HepG2 (cell line): ENCODE results near the gene MEAF6. TPM values are rescaled to one million over a fixed set of nuclear protein-coding genes. Genes with fewer than 3 reads are reported as not detected.

Experiments used
- HES4 ChIP-seq: sonication (generic); formaldehyde crosslinking; IDR thresholded peaks from 2 replicates; pipeline ENCODE4 v1.9.0; 2021; ENCODE audit warnings: mild to moderate bottlenecking, missing genetic modification reagents, borderline replicate concordance
- KMT2A ChIP-seq: sonication (generic); formaldehyde crosslinking; IDR thresholded peaks from 2 replicates; pipeline ENCODE4 v1.4.0; 2020; ENCODE audit warnings: missing genetic modification reagents
- NFIC ChIP-seq: IDR thresholded peaks from 2 replicates; pipeline ENCODE4 v1.6.1; 2012; ENCODE audit warnings: mild to moderate bottlenecking, low read length, inconsistent platforms
- NR2F1 ChIP-seq, 2 experiments: fragments of 450-650 bp in 1 of 2; formaldehyde crosslinking in 1 of 2; IDR thresholded peaks; 2 replicates each; pipeline versions ENCODE4 v1.5.0 to v1.6.1; 2016 to 2020; ENCODE audit warnings: mild to moderate bottlenecking in 1 of 2, missing compliant biosample characterization in 1 of 2, missing genetic modification reagents in 1 of 2, moderate library complexity in 1 of 2
- SIN3A ChIP-seq: IDR thresholded peaks from 2 replicates; pipeline ENCODE4 v1.6.1; 2011; ENCODE audit warnings: low read depth, mild to moderate bottlenecking, control low read depth, low read length, borderline replicate concordance
- SIX1 ChIP-seq: sonication (generic); formaldehyde crosslinking; IDR thresholded peaks from 2 replicates; pipeline ENCODE4 v1.4.0; 2020; ENCODE audit warnings: missing genetic modification reagents, borderline replicate concordance
- ZBTB43 ChIP-seq: sonication (generic); formaldehyde crosslinking; conservative IDR thresholded peaks from 2 replicates; pipeline ENCODE4 v1.4.0; 2020; ENCODE audit warnings: missing genetic modification reagents
- ZFP90 ChIP-seq: sonication (generic); formaldehyde crosslinking; IDR thresholded peaks from 2 replicates; pipeline ENCODE4 v1.8.0; 2022; ENCODE audit warnings: missing genetic modification reagents, mild to moderate bottlenecking, inconsistent platforms, borderline replicate concordance
- ZNF124 ChIP-seq: sonication (generic); formaldehyde crosslinking; IDR thresholded peaks from 2 replicates; pipeline ENCODE4 v1.4.0; 2020; ENCODE audit warnings: missing genetic modification reagents
- ZNF205 ChIP-seq: IDR thresholded peaks from 2 replicates; pipeline ENCODE4 v1.6.1; 2018; ENCODE audit warnings: missing biosample characterization, missing genetic modification reagents
- ZNF207 ChIP-seq: fragments of 450-650 bp; IDR thresholded peaks from 2 replicates; pipeline ENCODE4 v1.6.1; 2016; ENCODE audit warnings: antibody characterized with exemption, borderline replicate concordance
- ZNF230 ChIP-seq: sonication (generic); formaldehyde crosslinking; IDR thresholded peaks from 2 replicates; pipeline ENCODE4 v1.4.0; 2020; ENCODE audit warnings: mild to moderate bottlenecking, missing genetic modification reagents
- ZNF251 ChIP-seq: sonication (generic); formaldehyde crosslinking; IDR thresholded peaks from 2 replicates; pipeline ENCODE4 v1.9.0; 2021; ENCODE audit warnings: mild to moderate bottlenecking, missing genetic modification reagents
- ZNF354B ChIP-seq: sonication (generic); formaldehyde crosslinking; IDR thresholded peaks from 2 replicates; pipeline ENCODE4 v1.8.0; 2022; ENCODE audit warnings: mild to moderate bottlenecking, missing genetic modification reagents
- ZNF510 ChIP-seq: sonication (generic); formaldehyde crosslinking; IDR thresholded peaks from 2 replicates; pipeline ENCODE4 v1.4.0; 2020; ENCODE audit warnings: low read depth, mild to moderate bottlenecking, missing genetic modification reagents
- ZNF883 ChIP-seq: sonication (generic); formaldehyde crosslinking; IDR thresholded peaks from 2 replicates; pipeline ENCODE4 v1.5.1; 2020; ENCODE audit warnings: mild to moderate bottlenecking, missing genetic modification reagents; ENCODE audit errors: not compliant biosample characterization
- polyA plus RNA-seq, 8 experiments: library from polyadenylated mRNA; depleted of rRNA in 3 of 8; stranded (reverse) in 7 of 8; unstranded in 1 of 8; fragments of >200 nt; fragmentation: Illumina TruSeq in 4 of 8; extraction: Trizol in 4 of 8; gene quantifications; 2 replicates each; pipeline versions ENCODE4 v1.2.1 to v1.2.3, GENCODE V29; 2011 to 2016; ENCODE audit warnings: low read depth in 4 of 8, missing spikeins in 1 of 8, mixed read lengths in 1 of 8; ENCODE audit not compliant: insufficient read depth in 1 of 8
- total RNA-seq, 5 experiments: library from RNA; depleted of rRNA; stranded (reverse); fragments of >200 nt; fragmentation: Illumina TruSeq; extraction: Trizol; gene quantifications; 2 replicates each; pipeline ENCODE4 v1.2.3, GENCODE V29; 2016; ENCODE audit warnings: low read depth in 1 of 5
- TF ChIP-seq, protein P1 (sequence below): sonication (generic); formaldehyde crosslinking; IDR thresholded peaks from 2 replicates; pipeline ENCODE4 v1.4.0; 2020; ENCODE audit warnings: missing genetic modification reagents, borderline replicate concordance
- TF ChIP-seq, protein P2 (sequence below): sonication (generic); formaldehyde crosslinking; conservative IDR thresholded peaks from 2 replicates; pipeline ENCODE4 v1.4.0; 2020; ENCODE audit warnings: mild to moderate bottlenecking, missing genetic modification reagents, moderate library complexity

Gene MEAF6
- total and polyA plus RNA-seq, 2 of the 13 experiments (the other 11 are each of a cell fraction or from before 2014, with no cell fraction given): 29.5 to 45.6 TPM

DNA sequence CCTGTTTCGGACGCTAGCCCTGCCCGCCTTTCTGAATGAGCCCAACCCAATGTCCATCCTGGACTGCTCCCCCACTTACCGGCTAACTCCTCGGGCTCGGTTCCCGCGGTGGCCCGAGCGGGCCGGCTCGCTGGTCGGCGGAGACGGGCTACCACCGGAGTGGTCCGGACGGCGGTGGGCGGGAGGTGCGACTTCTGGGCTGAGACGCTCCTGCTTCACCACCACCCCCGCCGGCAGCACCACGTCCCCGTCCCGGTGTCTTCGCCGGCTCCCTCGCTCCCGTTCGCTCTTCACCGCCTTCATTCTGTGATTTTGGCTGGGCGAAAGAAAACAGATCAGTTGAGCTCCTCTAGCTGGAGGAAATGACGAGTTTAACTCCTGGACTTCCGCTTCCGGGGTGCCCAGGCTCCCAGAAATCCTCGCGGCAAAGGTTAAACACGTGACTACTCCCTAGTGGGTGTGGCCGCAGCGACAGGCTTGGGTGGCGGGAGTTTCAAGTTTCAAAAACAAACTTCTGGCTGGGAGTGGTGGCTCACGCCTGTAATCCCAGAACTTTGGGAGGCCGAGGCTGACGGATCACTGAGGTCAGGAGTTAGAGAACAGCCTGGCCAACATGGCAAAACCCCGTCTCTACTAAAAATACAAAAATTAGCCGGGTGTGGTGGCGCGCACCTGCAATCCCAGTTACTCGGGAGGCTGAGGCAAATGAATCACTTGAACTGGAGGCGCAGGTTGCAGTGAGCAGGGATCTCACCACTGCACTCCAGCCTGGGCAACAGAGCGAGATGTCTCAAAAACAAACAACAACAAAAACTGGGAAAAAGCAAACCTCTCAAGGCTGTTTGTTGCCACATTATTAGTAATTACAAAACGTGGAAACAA, 39.6 kb upstream of the MEAF6 start, which contains the start of gene SNIP1 (continued):
- TF ChIP-seq ZNF354B (no peak), ZNF207 (no peak), NFIC (no peak), SIX1 (CRISPR knock-in tag) (peak; percentile 71; the same call in 1 of the 2 replicates), ZBTB43 (CRISPR knock-in tag) (no peak), ZNF251 (no peak), HES4 (no peak), ZNF510 (CRISPR knock-in tag) (no peak; the same call in none of the 2 replicates), ZNF230 (CRISPR knock-in tag) (no peak), ZNF205 (CRISPR knock-in tag) (peak; percentile 14; the same call in 1 of the 2 replicates), ZNF883 (CRISPR knock-in tag) (peak; percentile 70), SIN3A (peak; percentile 64; the same call in 1 of the 2 replicates), NR2F1 (CRISPR knock-in tag; IDR thresholded peaks at IDR 0.05) (no peak), ZFP90 (CRISPR knock-in tag) (0 out of 2 replicates have a peak, but pooled peaks have one; percentile 69), ZNF124 (CRISPR knock-in tag) (no peak), KMT2A (CRISPR knock-in tag) (peak; percentile 83)
- TF ChIP-seq, protein P1, sequence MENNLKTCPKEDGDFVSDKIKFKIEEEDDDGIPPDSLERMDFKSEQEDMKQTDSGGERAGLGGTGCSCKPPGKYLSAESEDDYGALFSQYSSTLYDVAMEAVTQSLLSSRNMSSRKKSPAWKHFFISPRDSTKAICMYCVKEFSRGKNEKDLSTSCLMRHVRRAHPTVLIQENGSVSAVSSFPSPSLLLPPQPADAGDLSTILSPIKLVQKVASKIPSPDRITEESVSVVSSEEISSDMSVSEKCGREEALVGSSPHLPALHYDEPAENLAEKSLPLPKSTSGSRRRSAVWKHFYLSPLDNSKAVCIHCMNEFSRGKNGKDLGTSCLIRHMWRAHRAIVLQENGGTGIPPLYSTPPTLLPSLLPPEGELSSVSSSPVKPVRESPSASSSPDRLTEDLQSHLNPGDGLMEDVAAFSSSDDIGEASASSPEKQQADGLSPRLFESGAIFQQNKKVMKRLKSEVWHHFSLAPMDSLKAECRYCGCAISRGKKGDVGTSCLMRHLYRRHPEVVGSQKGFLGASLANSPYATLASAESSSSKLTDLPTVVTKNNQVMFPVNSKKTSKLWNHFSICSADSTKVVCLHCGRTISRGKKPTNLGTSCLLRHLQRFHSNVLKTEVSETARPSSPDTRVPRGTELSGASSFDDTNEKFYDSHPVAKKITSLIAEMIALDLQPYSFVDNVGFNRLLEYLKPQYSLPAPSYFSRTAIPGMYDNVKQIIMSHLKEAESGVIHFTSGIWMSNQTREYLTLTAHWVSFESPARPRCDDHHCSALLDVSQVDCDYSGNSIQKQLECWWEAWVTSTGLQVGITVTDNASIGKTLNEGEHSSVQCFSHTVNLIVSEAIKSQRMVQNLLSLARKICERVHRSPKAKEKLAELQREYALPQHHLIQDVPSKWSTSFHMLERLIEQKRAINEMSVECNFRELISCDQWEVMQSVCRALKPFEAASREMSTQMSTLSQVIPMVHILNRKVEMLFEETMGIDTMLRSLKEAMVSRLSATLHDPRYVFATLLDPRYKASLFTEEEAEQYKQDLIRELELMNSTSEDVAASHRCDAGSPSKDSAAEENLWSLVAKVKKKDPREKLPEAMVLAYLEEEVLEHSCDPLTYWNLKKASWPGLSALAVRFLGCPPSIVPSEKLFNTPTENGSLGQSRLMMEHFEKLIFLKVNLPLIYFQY: no peak
- TF ChIP-seq, protein P2, sequence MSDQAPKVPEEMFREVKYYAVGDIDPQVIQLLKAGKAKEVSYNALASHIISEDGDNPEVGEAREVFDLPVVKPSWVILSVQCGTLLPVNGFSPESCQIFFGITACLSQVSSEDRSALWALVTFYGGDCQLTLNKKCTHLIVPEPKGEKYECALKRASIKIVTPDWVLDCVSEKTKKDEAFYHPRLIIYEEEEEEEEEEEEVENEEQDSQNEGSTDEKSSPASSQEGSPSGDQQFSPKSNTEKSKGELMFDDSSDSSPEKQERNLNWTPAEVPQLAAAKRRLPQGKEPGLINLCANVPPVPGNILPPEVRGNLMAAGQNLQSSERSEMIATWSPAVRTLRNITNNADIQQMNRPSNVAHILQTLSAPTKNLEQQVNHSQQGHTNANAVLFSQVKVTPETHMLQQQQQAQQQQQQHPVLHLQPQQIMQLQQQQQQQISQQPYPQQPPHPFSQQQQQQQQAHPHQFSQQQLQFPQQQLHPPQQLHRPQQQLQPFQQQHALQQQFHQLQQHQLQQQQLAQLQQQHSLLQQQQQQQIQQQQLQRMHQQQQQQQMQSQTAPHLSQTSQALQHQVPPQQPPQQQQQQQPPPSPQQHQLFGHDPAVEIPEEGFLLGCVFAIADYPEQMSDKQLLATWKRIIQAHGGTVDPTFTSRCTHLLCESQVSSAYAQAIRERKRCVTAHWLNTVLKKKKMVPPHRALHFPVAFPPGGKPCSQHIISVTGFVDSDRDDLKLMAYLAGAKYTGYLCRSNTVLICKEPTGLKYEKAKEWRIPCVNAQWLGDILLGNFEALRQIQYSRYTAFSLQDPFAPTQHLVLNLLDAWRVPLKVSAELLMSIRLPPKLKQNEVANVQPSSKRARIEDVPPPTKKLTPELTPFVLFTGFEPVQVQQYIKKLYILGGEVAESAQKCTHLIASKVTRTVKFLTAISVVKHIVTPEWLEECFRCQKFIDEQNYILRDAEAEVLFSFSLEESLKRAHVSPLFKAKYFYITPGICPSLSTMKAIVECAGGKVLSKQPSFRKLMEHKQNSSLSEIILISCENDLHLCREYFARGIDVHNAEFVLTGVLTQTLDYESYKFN (CRISPR knock-in tag): no peak
